OCI-LY1 (cell line): ENCODE results near the gene PLPP4.

Source experiments
- H2AFZ ChIP-seq: fragments of 200-600 bp; sonication (generic), shearing (Covaris generic); 2 replicates; pipeline ENCODE4 v1.6.0; 2014; ENCODE audit warnings: antibody characterized with exemption, mild to moderate bottlenecking, low read length
- H3F3A ChIP-seq: fragments of 200-600 bp; sonication (generic), shearing (Covaris generic); 2 replicates; pipeline ENCODE4 v1.6.0; 2014; ENCODE audit warnings: mild to moderate bottlenecking, antibody characterized with exemption, low read length, moderate library complexity; ENCODE audit not compliant: insufficient read depth
- H3K27ac ChIP-seq: fragments of 200-600 bp; sonication (generic); 2 replicates; pipeline ENCODE4 v1.5.1; 2014; ENCODE audit warnings: low read length, mixed run types, mild to moderate bottlenecking, low read depth; ENCODE audit not compliant: poor library complexity, severe bottlenecking
- H3K27me3 ChIP-seq: fragments of 200-600 bp; sonication (generic); 2 replicates; pipeline ENCODE4 v1.6.0; 2014; ENCODE audit warnings: antibody characterized with exemption, mild to moderate bottlenecking, low read length, moderate library complexity; ENCODE audit not compliant: insufficient read depth
- H3K36me3 ChIP-seq: fragments of 200-600 bp; sonication (generic); 2 replicates; pipeline ENCODE4 v1.6.1; 2014; ENCODE audit warnings: mild to moderate bottlenecking, antibody characterized with exemption, low read length, moderate library complexity, mixed read lengths; ENCODE audit not compliant: insufficient read depth
- H3K4me1 ChIP-seq: fragments of 200-600 bp; sonication (generic); 2 replicates; pipeline ENCODE4 v1.5.1; 2014; ENCODE audit warnings: mild to moderate bottlenecking, low read length, moderate library complexity; ENCODE audit not compliant: insufficient read depth, severe bottlenecking
- H3K4me2 ChIP-seq: fragments of 200-600 bp; sonication (generic), shearing (Covaris generic); 2 replicates; pipeline ENCODE4 v1.6.1; 2014; ENCODE audit warnings: low read length
- H3K4me3 ChIP-seq: fragments of 200-600 bp; sonication (generic); 2 replicates; pipeline ENCODE4 v1.5.1; 2014; ENCODE audit warnings: low read length, low read depth, mild to moderate bottlenecking, mixed read lengths; ENCODE audit not compliant: poor library complexity, severe bottlenecking
- H3K79me2 ChIP-seq: fragments of 200-600 bp; shearing (Covaris generic); 2 replicates; pipeline ENCODE4 v1.6.1; 2016; ENCODE audit warnings: mixed run types, low read length, mixed read lengths; ENCODE audit not compliant: insufficient read depth
- H3K9ac ChIP-seq: fragments of 200-600 bp; sonication (generic), shearing (Covaris generic); 2 replicates; pipeline ENCODE4 v1.6.1; 2014; ENCODE audit warnings: mild to moderate bottlenecking, low read length, mixed read lengths
- H3K9me2 ChIP-seq: fragments of 200-600 bp; sonication (generic), shearing (Covaris generic); 2 replicates; pipeline ENCODE4 v1.6.1; 2014; ENCODE audit warnings: low read depth, mild to moderate bottlenecking, low read length, mixed read lengths
- H3K9me3 ChIP-seq: fragments of 200-600 bp; shearing (Covaris generic); 2 replicates; pipeline ENCODE4 v1.6.1; 2014; ENCODE audit warnings: low read length, mixed read lengths
- H4K20me1 ChIP-seq: fragments of 200-600 bp; sonication (generic), shearing (Covaris generic); 2 replicates; pipeline ENCODE4 v1.6.0; 2016; ENCODE audit warnings: mild to moderate bottlenecking, low read length; ENCODE audit not compliant: insufficient read depth
- EZH2 ChIP-seq: fragments of 200-600 bp; sonication (generic), shearing (Covaris generic); IDR thresholded peaks from 2 replicates; pipeline ENCODE4 v1.8.0; 2017; ENCODE audit warnings: borderline replicate concordance, mixed run types, mild to moderate bottlenecking, antibody characterized with exemption, low read length, moderate library complexity, mixed read lengths
- TF ChIP-seq, protein P1 (sequence below): fragments of 200-600 bp; sonication (generic), shearing (Covaris generic); IDR thresholded peaks from 2 replicates; pipeline ENCODE4 v1.5.1; 2017; ENCODE audit warnings: mild to moderate bottlenecking, antibody characterized with exemption, low read length, moderate library complexity, mixed read lengths

Gene PLPP4

DNA sequence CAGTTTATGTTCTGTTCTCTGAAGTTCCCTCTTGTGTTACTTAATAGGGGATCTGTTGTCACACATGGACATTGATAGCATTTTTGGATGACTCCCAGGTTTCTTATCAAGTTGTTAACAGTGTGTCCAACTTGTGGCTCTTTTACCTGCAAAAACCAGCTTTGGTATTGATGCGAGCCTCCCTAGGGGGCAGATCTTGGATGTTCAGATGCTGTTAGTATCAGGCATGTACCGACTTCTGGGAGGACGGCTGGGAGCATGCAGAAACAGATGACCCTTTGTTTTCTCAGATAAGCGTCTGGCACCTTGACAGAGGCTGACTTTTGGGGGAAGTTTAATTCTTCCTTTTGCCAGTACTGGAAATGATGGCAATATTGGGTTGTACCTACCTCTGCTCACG, 2.2 kb downstream of the PLPP4 start:
- H3K4me2 ChIP-seq = no peak overlapping the region
- H3K4me1 ChIP-seq = no peaks in the 10 kb centered on the region
- no peaks in the 10 kb centered on the region for H4K20me1 ChIP-seq
- H3K9me2 ChIP-seq = no peaks in the 10 kb centered on the region
- H3K9me3 ChIP-seq = no peaks in the 10 kb centered on the region
- TF ChIP-seq, protein P1, sequence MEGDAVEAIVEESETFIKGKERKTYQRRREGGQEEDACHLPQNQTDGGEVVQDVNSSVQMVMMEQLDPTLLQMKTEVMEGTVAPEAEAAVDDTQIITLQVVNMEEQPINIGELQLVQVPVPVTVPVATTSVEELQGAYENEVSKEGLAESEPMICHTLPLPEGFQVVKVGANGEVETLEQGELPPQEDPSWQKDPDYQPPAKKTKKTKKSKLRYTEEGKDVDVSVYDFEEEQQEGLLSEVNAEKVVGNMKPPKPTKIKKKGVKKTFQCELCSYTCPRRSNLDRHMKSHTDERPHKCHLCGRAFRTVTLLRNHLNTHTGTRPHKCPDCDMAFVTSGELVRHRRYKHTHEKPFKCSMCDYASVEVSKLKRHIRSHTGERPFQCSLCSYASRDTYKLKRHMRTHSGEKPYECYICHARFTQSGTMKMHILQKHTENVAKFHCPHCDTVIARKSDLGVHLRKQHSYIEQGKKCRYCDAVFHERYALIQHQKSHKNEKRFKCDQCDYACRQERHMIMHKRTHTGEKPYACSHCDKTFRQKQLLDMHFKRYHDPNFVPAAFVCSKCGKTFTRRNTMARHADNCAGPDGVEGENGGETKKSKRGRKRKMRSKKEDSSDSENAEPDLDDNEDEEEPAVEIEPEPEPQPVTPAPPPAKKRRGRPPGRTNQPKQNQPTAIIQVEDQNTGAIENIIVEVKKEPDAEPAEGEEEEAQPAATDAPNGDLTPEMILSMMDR = no peak
- TF ChIP-seq EZH2 = no peak
- H3K36me3 ChIP-seq = no peaks in the 10 kb centered on the region
- no peaks in the 10 kb centered on the region for H3F3A ChIP-seq
- no peaks in the 10 kb centered on the region for H3K27me3 ChIP-seq
- no peaks in the 10 kb centered on the region for H3K79me2 ChIP-seq
- H3K27ac ChIP-seq = no peak overlapping the region
- H3K4me3 ChIP-seq = no peak overlapping the region
- no peak overlapping the region for H2AFZ ChIP-seq
- H3K9ac ChIP-seq = no peak overlapping the region

DNA sequence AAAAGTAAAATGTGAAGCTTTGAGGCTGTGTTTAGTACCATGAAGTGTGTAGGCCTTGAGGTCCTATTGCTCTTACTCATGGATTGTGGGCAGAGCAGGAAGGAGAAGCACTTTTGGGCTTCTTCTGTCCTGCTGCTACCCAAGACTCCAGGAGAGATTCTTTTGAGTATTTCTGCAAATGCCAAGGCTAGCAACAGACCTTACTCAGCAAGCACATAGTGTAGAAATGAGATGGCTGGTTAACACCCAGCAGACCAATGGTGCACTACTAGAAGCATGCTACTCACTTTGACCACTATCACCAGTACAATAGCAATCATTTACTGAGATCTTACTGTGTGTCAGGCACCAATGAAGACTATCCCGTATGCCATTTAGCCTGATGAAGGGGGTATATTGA, 3.2 kb downstream of the PLPP4 start:
- H2AFZ ChIP-seq = no peak overlapping the region
- no peaks in the 10 kb centered on the region for H3K79me2 ChIP-seq
- H3K36me3 ChIP-seq = no peaks in the 10 kb centered on the region
- no peak overlapping the region for H3K9ac ChIP-seq
- no peaks in the 10 kb centered on the region for H4K20me1 ChIP-seq
- no peaks in the 10 kb centered on the region for H3K27me3 ChIP-seq
- no peak overlapping the region for H3K27ac ChIP-seq
- H3K4me2 ChIP-seq = no peak overlapping the region
- no peak overlapping the region for H3K4me3 ChIP-seq
- no peaks in the 10 kb centered on the region for H3K4me1 ChIP-seq
- H3F3A ChIP-seq = no peaks in the 10 kb centered on the region
- no peaks in the 10 kb centered on the region for H3K9me3 ChIP-seq
- no peaks in the 10 kb centered on the region for H3K9me2 ChIP-seq
- no peak for TF ChIP-seq EZH2
- TF ChIP-seq, protein P1 = no peak

DNA sequence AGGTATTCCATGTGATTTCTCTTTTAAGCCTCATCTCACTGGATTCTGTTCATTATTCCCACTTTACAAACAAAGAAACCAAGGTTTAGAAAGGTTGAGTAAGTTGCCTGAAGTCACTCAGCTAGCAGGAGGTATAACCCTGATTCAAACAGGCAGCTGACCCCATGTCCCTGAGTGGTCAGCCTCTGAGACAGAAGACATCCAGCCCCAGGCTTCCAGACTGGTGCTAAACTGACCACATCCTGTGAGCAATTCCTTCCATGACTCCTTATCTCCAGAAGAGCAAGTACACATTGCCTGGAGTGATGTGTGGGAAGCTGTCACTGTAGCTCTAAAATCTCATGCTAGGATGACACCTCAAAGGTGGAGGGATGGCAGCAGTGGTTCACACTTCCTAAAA, 3.7 kb downstream of the PLPP4 start:
- Histone ChIP-seq H2AFZ (no peak overlapping the region), H3F3A (no peaks in the 10 kb centered on the region), H3K9ac (no peak overlapping the region), H3K4me2 (no peak overlapping the region), H4K20me1 (no peaks in the 10 kb centered on the region), H3K9me3 (no peaks in the 10 kb centered on the region), H3K79me2 (no peaks in the 10 kb centered on the region), H3K27me3 (no peaks in the 10 kb centered on the region), H3K4me3 (no peak overlapping the region), H3K36me3 (no peaks in the 10 kb centered on the region), H3K27ac (no peak overlapping the region), H3K9me2 (no peaks in the 10 kb centered on the region), H3K4me1 (no peaks in the 10 kb centered on the region)
- TF ChIP-seq, protein P1 = no peak
- no peak for TF ChIP-seq EZH2
